AG04450 (cell line): ENCODE data around the gene SLC6A16. TPM values are rescaled to one million over a fixed set of nuclear protein-coding genes. Genes with fewer than 3 reads are reported as not detected.
A peak's percentile ranks its signal among the peaks of the same experiment; 100 is the strongest.
"Not testable (repeated sequence)": the region's sequence is repeated elsewhere in the genome, so short reads cannot be mapped to it uniquely, and the experiment has no call there.

ENCODE experiments used
- CTCF ChIA-PET: fragments of 300-600, 350-600 bp; formaldehyde crosslinking; extraction: SDS; loops from one replicate; lab custom pipeline; 2022; ENCODE audit warnings: antibody characterized with exemption, inconsistent platforms; lab: Charles Lee
- POLR2A ChIA-PET: fragments of 350-600 bp; formaldehyde crosslinking; extraction: SDS; loops from one replicate; lab custom pipeline; 2021; ENCODE audit warnings: antibody characterized with exemption, inconsistent platforms; lab: Yijun Ruan, JAX
- DNase-seq: peaks from one replicate; pipeline ENCODE4 v3.0.0-alpha.2; 2011; ENCODE audit warnings: low read depth, low spot score
- H3K27ac ChIP-seq: one replicate; pipeline ENCODE4 v1.5.1; 2012; ENCODE audit warnings: low read depth, low read length, control low read depth
- H3K27me3 ChIP-seq: one replicate; pipeline ENCODE4 v1.6.0; 2012; ENCODE audit warnings: low read length; ENCODE audit not compliant: control insufficient read depth, insufficient read depth
- H3K4me3 ChIP-seq: 2 replicates; pipeline ENCODE4 v1.5.1; 2011; ENCODE audit warnings: mild to moderate bottlenecking, low read depth, low read length, control low read depth
- H3K9me3 ChIP-seq: 2 replicates; pipeline ENCODE4 v1.5.1; 2012; ENCODE audit warnings: low read length; ENCODE audit not compliant: control insufficient read depth, insufficient read depth
- polyA plus RNA-seq: library from polyadenylated mRNA; depleted of rRNA; stranded (reverse); fragments of >200 nt; gene quantifications from 2 replicates; pipeline ENCODE4 v1.2.3, GENCODE V29; 2011
- TF ChIP-seq, protein P1 (sequence below): IDR thresholded peaks from 2 replicates; pipeline ENCODE4 v1.5.1; 2011; ENCODE audit warnings: low read depth, low read length, control low read depth, inconsistent platforms

SLC6A16 gene
- polyA plus RNA-seq, 1 experiment = 1.6 TPM

DNA sequence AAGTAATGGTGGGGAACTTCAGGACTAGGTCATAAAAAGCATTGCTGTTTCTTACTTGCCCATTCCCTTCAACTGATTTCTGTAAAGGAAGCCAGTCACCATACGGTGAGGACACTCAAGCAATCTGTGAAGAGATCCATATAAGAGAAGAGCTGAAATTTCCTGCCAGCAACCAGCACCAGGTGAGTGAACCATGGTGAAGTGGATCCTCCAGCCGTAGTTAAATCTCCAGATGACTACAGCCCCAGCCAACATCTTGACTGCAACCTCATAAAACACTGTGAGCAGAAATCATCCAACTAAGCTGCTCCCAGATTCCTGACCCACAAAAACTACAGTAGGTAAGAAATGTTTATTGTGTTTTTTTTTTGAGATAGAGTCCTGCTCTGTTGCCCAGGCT, 3.8 kb upstream of the SLC6A16 start:
- ChIA-PET POLR2A (no interaction called here), CTCF (interaction anchor here (1.8 kb wide), 1 partner anchor 10 kb away, joined by 8 read pairs; no protein-coding TSS in a partner anchor)
- Histone ChIP-seq H3K9me3 (peaks cover 7% of the 10 kb centered on the region), H3K27ac (no peak overlapping the region), H3K4me3 (no peak overlapping the region), H3K27me3 (no peaks in the 10 kb centered on the region)
- TF ChIP-seq, protein P1, sequence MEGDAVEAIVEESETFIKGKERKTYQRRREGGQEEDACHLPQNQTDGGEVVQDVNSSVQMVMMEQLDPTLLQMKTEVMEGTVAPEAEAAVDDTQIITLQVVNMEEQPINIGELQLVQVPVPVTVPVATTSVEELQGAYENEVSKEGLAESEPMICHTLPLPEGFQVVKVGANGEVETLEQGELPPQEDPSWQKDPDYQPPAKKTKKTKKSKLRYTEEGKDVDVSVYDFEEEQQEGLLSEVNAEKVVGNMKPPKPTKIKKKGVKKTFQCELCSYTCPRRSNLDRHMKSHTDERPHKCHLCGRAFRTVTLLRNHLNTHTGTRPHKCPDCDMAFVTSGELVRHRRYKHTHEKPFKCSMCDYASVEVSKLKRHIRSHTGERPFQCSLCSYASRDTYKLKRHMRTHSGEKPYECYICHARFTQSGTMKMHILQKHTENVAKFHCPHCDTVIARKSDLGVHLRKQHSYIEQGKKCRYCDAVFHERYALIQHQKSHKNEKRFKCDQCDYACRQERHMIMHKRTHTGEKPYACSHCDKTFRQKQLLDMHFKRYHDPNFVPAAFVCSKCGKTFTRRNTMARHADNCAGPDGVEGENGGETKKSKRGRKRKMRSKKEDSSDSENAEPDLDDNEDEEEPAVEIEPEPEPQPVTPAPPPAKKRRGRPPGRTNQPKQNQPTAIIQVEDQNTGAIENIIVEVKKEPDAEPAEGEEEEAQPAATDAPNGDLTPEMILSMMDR = no peak
- DNase-seq = no peak

DNA sequence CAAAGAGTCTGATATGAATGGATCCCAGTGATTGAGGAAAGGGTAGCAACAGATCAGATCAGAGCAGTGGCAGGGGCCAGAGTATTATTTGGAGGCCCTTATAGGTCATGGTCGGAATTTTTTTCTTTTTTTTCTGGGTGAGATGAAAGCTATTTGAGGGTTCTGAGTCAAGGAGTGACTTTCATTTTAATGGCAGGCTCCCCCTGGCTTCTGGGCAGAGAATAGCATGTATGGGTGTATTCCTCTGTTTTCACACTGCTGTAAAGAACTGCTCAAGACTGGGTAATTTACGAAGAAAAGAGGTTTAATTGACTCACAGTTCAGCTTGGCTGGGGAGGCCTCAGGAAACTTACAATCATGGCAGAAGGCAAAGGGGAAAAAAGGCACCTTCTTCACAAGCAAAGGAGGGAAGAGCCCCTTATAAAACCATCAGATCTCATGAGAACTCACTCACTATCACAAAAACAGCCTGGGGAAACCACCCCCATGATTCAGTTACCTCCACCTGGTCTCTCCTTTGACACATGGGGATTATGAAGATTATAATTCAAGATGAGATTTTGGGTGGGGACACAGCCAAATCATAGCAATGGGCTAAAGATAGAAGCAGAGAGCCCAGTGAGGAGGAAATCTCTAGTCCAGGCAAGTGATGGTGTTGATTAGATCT, 3.0 kb upstream of the SLC6A16 start:
- CTCF ChIA-PET = interaction anchor here (0.6 to 1.8 kb wide), 11 partner anchors 10 to 103 kb away, joined by 3 to 8 read pairs (median 3); no protein-coding TSS in a partner anchor
- POLR2A ChIA-PET = interaction anchor here (0.6 kb wide), 1 partner anchor 116 kb away, joined by 3 read pairs; no protein-coding TSS in a partner anchor
- Histone ChIP-seq H3K4me3 (no peak overlapping the region), H3K27me3 (no peaks in the 10 kb centered on the region), H3K27ac (no peak overlapping the region), H3K9me3 (peaks cover 7% of the 10 kb centered on the region)
- DNase-seq = no peak
- TF ChIP-seq, protein P1 = peak; percentile 68

DNA sequence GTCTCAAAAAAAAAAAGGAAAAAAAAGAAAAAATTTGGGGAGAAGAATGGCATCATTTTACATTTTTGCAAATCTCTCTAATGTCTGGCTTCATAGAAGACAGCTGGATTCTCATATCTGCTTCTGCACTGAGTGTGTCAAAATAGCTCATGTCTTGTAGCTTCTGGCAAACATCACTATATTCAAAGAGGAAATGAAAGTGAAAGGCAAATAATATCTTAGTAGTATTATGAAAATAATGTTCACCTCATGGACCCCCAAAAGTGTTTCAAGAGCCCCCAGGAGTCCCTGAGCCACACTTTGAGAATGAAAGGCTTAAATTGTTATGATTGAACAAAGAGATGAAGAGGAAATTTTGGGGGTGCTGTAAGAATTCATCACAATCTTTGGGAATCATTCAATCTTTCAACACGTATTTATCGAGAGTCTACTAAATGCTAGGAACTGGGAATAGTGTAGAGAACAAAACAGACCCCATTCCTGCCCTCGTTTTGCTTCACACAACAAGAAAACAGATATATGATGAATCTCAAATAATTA, 1.2 kb upstream of the SLC6A16 start:
- ChIA-PET POLR2A (no interaction called here), CTCF (no interaction called here)
- no peak overlapping the region for H3K4me3 ChIP-seq
- H3K27ac ChIP-seq = no peak overlapping the region
- H3K27me3 ChIP-seq = no peaks in the 10 kb centered on the region
- no peak for DNase-seq
- peaks cover 9% of the 10 kb centered on the region for H3K9me3 ChIP-seq
- TF ChIP-seq, protein P1 = no peak

DNA sequence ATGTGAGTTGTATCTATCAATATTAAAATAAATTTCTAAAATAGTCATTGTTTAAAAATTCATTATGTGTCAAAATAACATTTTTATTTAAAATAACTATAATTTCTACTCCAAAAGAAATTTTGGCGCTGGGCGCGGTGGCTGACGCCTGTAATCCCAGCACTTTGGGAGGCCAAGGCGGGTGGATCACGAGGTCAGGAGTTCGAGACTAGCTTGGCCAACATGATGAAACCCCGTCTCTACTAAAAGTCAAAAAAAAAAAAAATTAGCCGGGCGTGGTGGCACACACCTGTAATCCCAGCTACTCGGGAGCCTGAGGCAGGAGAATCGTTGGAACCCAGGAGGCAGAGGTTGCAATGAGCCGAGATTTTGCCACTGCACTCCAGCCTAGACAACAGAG, 765 bp upstream of the SLC6A16 start:
- H3K9me3 ChIP-seq, DNase-seq, CTCF ChIA-PET, H3K27ac ChIP-seq, H3K27me3 ChIP-seq, H3K4me3 ChIP-seq, POLR2A ChIA-PET: not testable (repeated sequence)

DNA sequence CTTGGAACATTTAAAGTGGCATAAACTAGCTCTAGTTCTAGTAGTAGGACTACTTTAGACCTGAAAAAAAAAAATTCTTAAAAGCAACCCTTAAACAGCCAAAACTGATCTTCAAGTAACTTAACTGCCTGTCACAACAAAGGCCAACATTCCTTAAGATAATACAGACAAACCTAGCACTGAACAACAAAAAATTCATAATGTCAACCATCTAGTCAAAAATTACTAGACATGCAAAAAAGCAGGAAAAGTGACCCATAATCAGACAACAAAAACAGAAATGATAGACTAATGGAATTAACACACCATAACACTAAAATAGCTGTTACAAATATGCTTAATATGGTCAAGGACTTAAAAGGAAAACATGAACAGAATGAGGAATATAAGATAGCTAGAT, 6.7 kb downstream of the SLC6A16 start:
- Histone ChIP-seq H3K27me3 (no peaks in the 10 kb centered on the region), H3K27ac (no peak overlapping the region), H3K4me3 (no peak overlapping the region), H3K9me3 (peaks cover 5% of the 10 kb centered on the region; the same call in 1 of the 2 replicates)
- ChIA-PET CTCF (interaction anchor here (1.4 kb wide), 2 partner anchors 10 to 17 kb away, joined by 5 to 8 read pairs; no protein-coding TSS in a partner anchor), POLR2A (interaction anchor here (0.7 kb wide), 1 partner anchor 56 kb away, joined by 5 read pairs; no protein-coding TSS in a partner anchor)
- TF ChIP-seq, protein P1 = no peak
- no peak for DNase-seq
